ENCODE measurements around the gene PCDHGB4.
"Not testable (repeated sequence)": the region's sequence is repeated elsewhere in the genome, so short reads cannot be mapped to it uniquely, and the experiment has no call there.

- not testable (repeated sequence) for TF ChIP-seq POLR2A (IDR thresholded peaks at IDR 0.05; ENCODE audit: low read length); GATA1 (IDR thresholded peaks at IDR 0.05; ENCODE audit: low read depth, low read length)
Observed at GRCh38 chr5:141432726-141433125, 45.2 kb downstream of the PCDHGB4 start.

Measured in erythroblast (primary cell).